HUDEP-2 (cell line): ENCODE measurements around the gene PGM3.
"Not testable (repeated sequence)": the region's sequence is repeated elsewhere in the genome, so short reads cannot be mapped to it uniquely, and the experiment has no call there.

Experiments used
- DNase-seq, 76 experiments: peaks; one replicate each; lab custom pipeline; 2025; ENCODE audit not compliant: unreplicated experiment in 76 of 76; lab: John Stamatoyannopoulos, UW

Gene PGM3

GRCh38 chr6:83192871-83193746 is at the start of gene PGM3, which contains the start of gene RWDD2A:
Gene PGM3 (minus strand): TSS chr6:83193265. CDS start chr6:83191012, 2,253 bp downstream.
Gene RWDD2A (plus strand): TSS chr6:83193357. CDS start chr6:83194452, 1,095 bp downstream.
- DNase-seq: peak in 74 of 76 experiments; percentile 22 to 93 (median 80)

GRCh38 chr6:83231146-83231545 is 38.1 kb upstream of the PGM3 start:
- DNase-seq: no peak

- no peak for DNase-seq
Measured at GRCh38 chr6:83226517-83226916, 33.5 kb upstream of the PGM3 start.

- DNase-seq: peak in 26 of 76 experiments; percentile 5 to 45 (median 22)
Measured at GRCh38 chr6:83221889-83222479, 28.9 kb upstream of the PGM3 start.

GRCh38 chr6:83221276-83221675 is 28.2 kb upstream of the PGM3 start:
- no peak for DNase-seq

- no peak for DNase-seq
Measured at GRCh38 chr6:83220121-83220520, 27.1 kb upstream of the PGM3 start.

GRCh38 chr6:83218646-83219045 is 25.6 kb upstream of the PGM3 start:
- no peak for DNase-seq

- no peak for DNase-seq
Measured at GRCh38 chr6:83216806-83217205, 23.7 kb upstream of the PGM3 start.

GRCh38 chr6:83215131-83216047 is 22.3 kb upstream of the PGM3 start:
- peak in 64 of 76 experiments; percentile 10 to 80 (median 44) for DNase-seq

- no peak for DNase-seq
Measured at GRCh38 chr6:83202031-83202430, 9.0 kb upstream of the PGM3 start.

- DNase-seq: no peak
Measured at GRCh38 chr6:83199863-83200225, 6.8 kb upstream of the PGM3 start.

GRCh38 chr6:83199173-83199862 is 6.3 kb upstream of the PGM3 start:
- no peak for DNase-seq

- no peak for DNase-seq
Measured at GRCh38 chr6:83198486-83199172, 5.6 kb upstream of the PGM3 start.

GRCh38 chr6:83193747-83194566 is 892 bp upstream of the PGM3 start:
- DNase-seq: peak in 2 of 76 experiments; percentile 2 to 14

GRCh38 chr6:83192456-83192855 is 609 bp downstream of the PGM3 start:
- no peak for DNase-seq

- DNase-seq: not testable (repeated sequence)
Measured at GRCh38 chr6:83191974-83192373, 1.1 kb downstream of the PGM3 start.

GRCh38 chr6:83190626-83191025 is 2.4 kb downstream of the PGM3 start:
- DNase-seq: no peak

- DNase-seq: no peak
Measured at GRCh38 chr6:83188501-83188900, 4.6 kb downstream of the PGM3 start.

GRCh38 chr6:83185096-83185495 is 8.0 kb downstream of the PGM3 start:
- DNase-seq: no peak
